C1 segment of cervical spinal cord (tissue), 14 donors: Measurements from ENCODE around the gene KANSL1.

Source experiments
- DNase-seq, 14 donors: peaks; one replicate each; lab custom pipeline; 2025; lab: John Stamatoyannopoulos, UW

The KANSL1 gene

DNA sequence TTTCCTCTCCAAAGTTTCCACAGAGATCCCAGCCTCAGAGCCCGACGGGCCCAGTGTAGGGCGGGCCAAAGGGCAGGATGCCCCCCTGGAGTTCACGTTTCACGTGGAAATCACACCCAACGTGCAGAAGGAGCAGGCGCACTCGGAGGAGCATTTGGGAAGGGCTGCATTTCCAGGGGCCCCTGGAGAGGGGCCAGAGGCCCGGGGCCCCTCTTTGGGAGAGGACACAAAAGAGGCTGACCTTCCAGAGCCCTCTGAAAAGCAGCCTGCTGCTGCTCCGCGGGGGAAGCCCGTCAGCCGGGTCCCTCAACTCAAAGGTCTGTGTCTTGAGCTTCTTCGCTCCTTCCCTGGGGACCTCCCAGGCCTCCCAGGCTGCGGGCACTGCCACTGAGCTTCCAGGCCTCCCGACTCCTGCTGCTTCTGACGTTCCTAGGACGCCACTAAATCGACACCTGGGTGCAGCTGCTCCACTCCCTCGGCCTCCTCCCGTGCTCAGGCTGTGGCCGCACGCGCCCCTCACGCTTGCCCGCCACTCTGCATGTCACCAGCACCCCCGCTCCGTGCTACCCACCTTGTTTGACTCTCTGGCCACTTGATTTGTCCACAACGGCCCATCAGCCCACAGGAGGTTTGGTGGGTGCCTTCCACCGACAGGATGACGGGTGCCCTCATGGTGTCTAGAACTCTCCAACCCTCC is 209.5 kb downstream of the KANSL1 start:
- DNase-seq: no peak

DNA sequence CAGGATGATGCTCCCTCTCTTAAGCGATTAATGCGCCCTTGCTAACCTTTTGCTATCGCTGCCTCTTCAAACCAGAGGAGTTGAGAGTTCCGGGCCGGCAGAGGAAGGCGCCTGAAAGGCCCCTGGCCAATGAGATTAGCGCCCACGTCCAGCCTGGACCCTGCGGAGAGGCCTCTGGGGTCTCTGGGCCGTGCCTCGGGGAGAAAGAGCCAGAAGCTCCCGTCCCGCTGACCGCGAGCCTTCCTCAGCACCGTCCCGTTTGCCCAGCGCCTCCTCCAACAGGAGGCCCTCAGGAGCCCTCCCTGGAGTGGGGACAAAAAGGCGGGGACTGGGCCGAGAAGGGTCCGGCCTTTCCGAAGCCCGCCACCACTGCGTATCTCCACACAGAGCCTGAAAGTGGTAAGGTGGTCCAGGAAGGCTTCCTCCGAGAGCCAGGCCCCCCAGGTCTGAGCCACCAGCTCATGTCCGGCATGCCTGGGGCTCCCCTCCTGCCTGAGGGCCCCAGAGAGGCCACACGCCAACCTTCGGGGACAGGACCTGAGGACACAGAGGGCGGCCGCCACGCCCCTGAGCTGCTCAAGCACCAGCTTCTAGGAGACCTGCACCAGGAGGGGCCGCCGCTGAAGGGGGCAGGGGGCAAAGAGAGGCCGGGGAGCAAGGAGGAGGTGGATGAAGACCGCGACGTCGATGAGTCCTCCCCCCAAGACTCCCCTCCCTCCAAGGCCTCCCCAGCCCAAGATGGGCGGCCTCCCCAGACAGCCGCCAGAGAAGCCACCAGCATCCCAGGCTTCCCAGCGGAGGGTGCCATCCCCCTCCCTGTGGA is 210.2 kb downstream of the KANSL1 start:
- no peak for DNase-seq

DNA sequence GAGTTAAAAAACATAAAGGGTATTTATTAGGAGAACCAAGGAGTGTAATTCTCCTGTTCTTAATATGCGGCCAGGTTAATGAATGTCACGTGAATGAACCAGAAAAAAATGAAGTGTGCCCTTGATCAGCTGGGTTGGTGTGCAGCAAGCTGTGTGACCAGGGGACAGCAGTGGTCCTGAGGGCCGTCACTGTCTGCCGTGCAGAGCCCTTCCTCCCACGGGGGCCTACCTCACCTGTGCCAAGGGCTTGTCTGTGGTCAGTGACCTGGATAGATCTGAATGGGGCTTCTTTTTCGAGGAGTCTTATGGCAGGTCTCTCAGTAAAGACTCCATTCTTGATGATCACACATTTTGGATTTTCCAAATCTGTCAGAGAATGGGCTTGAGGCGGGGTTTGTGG is 211.9 kb downstream of the KANSL1 start:
- no peak for DNase-seq

DNA sequence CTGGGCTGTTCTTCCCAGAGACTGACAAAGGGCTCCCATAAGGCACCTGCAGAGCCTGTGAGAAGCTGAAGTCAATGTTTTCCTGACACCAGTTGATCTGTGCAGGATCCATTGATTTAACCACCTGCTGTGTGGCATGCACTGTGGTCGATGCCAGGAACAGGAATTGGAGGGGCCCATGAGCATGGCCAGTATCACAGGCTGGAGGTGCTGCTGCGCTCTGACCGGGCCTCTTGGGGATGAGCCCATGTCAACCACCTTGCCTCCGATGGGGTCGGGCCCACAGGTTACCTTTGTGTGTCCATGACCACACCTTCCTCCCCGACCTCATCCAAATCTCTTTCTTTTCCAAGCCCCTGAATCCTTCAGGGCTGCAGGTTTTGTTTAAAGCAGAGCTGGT is 212.4 kb downstream of the KANSL1 start:
- no peak for DNase-seq
